Measurements from ENCODE around the gene NPSR1. TPM values are rescaled to one million over a fixed set of nuclear protein-coding genes. Genes with fewer than 3 reads are reported as not detected.
"Not testable (repeated sequence)": the region's sequence is repeated elsewhere in the genome, so short reads cannot be mapped to it uniquely, and the experiment has no call there.

The NPSR1 gene
- total and polyA plus RNA-seq, 2 experiments from 2014 or later, result not detected

- no peaks in the 10 kb centered on the region for H3K36me3 ChIP-seq
- no peaks in the 10 kb centered on the region for H3K27me3 ChIP-seq
- H3K4me1 ChIP-seq (ENCODE audit: low read depth), result no peaks in the 10 kb centered on the region
- H3K4me3 ChIP-seq, result no peak overlapping the region
- TF ChIP-seq CTCF (IDR thresholded peaks at IDR 0.05; ENCODE audit: low read depth, low read length), result no peak
- no peak overlapping the region for H3K27ac ChIP-seq
- no peaks in the 10 kb centered on the region for H3K9me3 ChIP-seq (ENCODE audit: low read depth)
- no peak for DNase-seq (ENCODE audit: low read depth in 1 of 2, low spot score in 1 of 2)
Measured at GRCh38 chr7:34875481-34875880, 217.5 kb downstream of the NPSR1 start.

DNA sequence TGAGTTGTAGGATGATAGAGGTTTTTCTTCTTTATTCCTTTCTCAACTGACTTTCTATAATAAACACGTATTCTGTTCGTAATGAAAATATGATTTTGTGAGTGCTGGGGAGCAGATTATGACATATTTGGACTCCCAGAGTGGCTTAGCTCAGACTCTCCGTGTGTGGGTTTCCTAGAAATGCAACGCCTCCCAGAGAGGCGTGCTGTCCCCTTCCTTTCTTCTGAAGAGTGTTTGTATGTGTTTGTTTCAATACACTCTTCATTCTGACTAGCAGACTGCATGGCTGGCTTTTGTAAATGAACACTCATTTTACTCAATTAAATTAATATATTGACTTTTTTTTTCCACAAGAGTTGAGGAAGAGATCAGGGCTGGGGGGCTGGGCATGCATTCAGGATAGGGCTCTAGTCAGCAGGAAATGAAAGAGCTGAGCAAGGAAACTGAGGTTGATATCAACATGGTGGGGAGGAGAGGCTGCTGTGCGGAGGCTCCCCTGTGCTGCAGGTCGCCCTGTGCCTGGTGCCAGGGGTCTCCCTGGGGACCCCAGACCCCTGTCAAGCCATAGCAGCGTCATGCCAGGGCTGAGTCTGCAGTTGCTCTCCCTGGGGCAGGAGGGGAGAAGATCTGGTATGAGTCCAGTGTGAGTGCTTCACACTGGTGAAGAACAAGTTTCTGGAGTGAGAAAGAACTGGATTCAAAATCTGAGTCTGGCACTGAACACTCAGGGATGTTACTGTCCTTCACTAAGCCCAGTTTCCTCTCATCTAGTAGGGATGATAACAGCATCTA lies 221.1 kb downstream of the NPSR1 start:
- not testable (repeated sequence) for DNase-seq (ENCODE audit: low read depth in 1 of 2, low spot score in 1 of 2)

DNA sequence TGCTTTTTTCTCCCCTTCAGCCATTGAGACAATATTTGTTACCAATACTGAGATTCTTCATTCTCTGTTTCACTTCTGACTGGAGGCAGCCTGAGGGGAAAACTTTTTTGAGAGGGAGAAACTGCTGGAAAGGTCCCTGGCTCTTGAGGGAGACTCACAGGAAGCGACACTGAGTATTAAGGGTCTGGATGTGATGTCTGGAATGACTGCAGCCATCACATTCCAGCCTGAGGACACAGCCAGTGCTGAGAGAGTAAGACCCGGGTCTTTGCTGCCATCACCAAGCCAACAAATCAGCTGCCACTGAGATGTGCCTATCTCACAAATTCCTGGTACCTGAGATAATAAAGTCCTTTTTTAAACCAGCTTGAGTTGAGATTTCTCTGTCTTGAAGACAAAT lies 221.9 kb downstream of the NPSR1 start:
- Histone ChIP-seq H3K4me3 (no peak overlapping the region), H3K27me3 (no peaks in the 10 kb centered on the region), H3K4me1 (ENCODE audit: low read depth) (no peaks in the 10 kb centered on the region), H3K9me3 (ENCODE audit: low read depth) (no peaks in the 10 kb centered on the region), H3K36me3 (no peaks in the 10 kb centered on the region), H3K27ac (no peak overlapping the region)
- no peak for TF ChIP-seq CTCF (IDR thresholded peaks at IDR 0.05; ENCODE audit: low read depth, low read length)
- DNase-seq (ENCODE audit: low read depth in 1 of 2, low spot score in 1 of 2), result no peak

More for the DNA sequence above, 221.1 kb downstream of the NPSR1 start:
- not testable (repeated sequence) for H3K27me3 ChIP-seq; H3K4me3 ChIP-seq; H3K4me1 ChIP-seq (ENCODE audit: low read depth); H3K36me3 ChIP-seq; H3K27ac ChIP-seq; H3K9me3 ChIP-seq (ENCODE audit: low read depth)

- H3K27me3 ChIP-seq; H3K36me3 ChIP-seq; H3K27ac ChIP-seq; H3K4me1 ChIP-seq (ENCODE audit: low read depth); H3K4me3 ChIP-seq; H3K9me3 ChIP-seq (ENCODE audit: low read depth); DNase-seq (ENCODE audit: low read depth in 1 of 2, low spot score in 1 of 2): not testable (repeated sequence)
Measured at GRCh38 chr7:34883855-34884254, 225.8 kb downstream of the NPSR1 start.

DNA sequence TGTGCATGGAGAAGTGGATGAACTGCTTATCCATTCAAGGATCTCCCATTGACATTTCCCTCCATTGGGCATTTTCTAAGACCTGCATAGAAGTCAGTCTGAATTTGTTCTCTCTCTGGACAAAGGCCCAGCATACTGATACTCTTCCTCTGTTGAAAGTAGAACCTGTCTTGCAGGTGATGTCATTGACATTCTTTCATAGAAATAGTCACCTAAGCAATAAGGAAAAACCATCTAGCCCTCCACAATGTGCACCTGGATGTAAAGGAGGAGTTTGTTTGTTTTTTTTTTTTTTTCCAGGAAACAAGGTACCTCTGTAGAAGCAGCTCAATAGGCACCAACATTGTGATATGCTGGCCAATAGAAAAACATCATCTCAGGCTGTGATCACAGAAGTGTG lies 228.8 kb downstream of the NPSR1 start:
- no peak for DNase-seq (ENCODE audit: low read depth in 1 of 2, low spot score in 1 of 2)
- no peak overlapping the region for H3K4me3 ChIP-seq
- TF ChIP-seq CTCF (IDR thresholded peaks at IDR 0.05; ENCODE audit: low read depth, low read length), result no peak
- no peaks in the 10 kb centered on the region for H3K4me1 ChIP-seq (ENCODE audit: low read depth)
- H3K27ac ChIP-seq, result no peak overlapping the region
- H3K27me3 ChIP-seq, result no peaks in the 10 kb centered on the region
- no peaks in the 10 kb centered on the region for H3K36me3 ChIP-seq
- no peaks in the 10 kb centered on the region for H3K9me3 ChIP-seq (ENCODE audit: low read depth)

- Histone ChIP-seq H3K36me3 (no peaks in the 10 kb centered on the region), H3K27ac (no peak overlapping the region), H3K4me3 (no peak overlapping the region), H3K27me3 (no peaks in the 10 kb centered on the region), H3K4me1 (ENCODE audit: low read depth) (no peaks in the 10 kb centered on the region), H3K9me3 (ENCODE audit: low read depth) (no peaks in the 10 kb centered on the region)
- DNase-seq (ENCODE audit: low read depth in 1 of 2, low spot score in 1 of 2), result no peak
- TF ChIP-seq CTCF (IDR thresholded peaks at IDR 0.05; ENCODE audit: low read depth, low read length), result no peak
Measured at GRCh38 chr7:34889951-34890350, 231.9 kb downstream of the NPSR1 start.
